ENCODE measurements around the gene BLNK.

DNA sequence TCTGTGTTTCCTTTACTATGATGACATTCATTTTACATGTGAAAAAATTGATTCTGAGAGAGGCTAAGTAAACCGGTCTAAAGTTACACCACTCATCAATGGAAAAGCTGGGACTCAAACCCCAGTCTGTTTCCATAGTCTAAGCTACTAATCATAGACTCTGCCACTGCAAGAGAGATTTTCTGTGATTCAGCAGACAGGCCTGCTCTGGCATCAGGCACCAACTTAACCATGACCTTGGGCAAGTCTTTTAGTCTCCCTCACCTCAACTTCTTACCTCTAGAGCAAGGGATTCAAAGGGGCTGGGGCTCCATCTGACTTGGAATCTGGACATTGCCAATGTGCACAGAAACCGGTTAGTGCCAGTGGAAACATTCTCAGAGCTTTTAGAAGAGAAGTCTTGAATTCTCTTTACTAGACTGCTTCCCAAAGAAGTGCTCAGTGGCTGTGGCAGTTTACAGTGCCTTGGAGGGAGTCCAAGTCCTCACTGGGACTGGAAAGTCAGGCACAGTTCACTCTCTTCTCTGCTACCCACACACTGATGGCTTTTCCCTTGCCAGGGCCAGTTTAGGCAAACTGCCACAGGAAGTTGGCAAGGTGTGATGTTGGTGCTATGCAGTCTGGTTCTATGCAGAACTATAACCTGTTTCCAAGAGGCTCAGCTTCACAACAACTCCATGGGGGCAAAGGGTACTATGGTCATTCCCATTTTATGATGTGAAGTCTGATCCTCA, 4.5 kb upstream of the BLNK start:
- TF ChIP-seq, protein P1, sequence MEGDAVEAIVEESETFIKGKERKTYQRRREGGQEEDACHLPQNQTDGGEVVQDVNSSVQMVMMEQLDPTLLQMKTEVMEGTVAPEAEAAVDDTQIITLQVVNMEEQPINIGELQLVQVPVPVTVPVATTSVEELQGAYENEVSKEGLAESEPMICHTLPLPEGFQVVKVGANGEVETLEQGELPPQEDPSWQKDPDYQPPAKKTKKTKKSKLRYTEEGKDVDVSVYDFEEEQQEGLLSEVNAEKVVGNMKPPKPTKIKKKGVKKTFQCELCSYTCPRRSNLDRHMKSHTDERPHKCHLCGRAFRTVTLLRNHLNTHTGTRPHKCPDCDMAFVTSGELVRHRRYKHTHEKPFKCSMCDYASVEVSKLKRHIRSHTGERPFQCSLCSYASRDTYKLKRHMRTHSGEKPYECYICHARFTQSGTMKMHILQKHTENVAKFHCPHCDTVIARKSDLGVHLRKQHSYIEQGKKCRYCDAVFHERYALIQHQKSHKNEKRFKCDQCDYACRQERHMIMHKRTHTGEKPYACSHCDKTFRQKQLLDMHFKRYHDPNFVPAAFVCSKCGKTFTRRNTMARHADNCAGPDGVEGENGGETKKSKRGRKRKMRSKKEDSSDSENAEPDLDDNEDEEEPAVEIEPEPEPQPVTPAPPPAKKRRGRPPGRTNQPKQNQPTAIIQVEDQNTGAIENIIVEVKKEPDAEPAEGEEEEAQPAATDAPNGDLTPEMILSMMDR (IDR thresholded peaks at IDR 0.05) = no peak
- no peak for TF ChIP-seq POLR2A (IDR thresholded peaks at IDR 0.05)
